H1 (cell line): Measurements from ENCODE around the gene SLC12A6.
"Not testable (repeated sequence)": the region's sequence is repeated elsewhere in the genome, so short reads cannot be mapped to it uniquely, and the experiment has no call there.

Experiments used
- ASH2L ChIP-seq: fragments of 200-600, 300-600 bp; sonication (generic); IDR thresholded peaks from one replicate; pipeline ENCODE4 v1.7.1; 2017; ENCODE audit warnings: low read length
- CEBPB ChIP-seq: IDR thresholded peaks from 2 replicates; pipeline ENCODE4 v1.6.1; 2012; ENCODE audit warnings: low read depth, low read length
- CTCF ChIP-seq, 3 experiments: IDR thresholded peaks; 1 replicate in 2 of 3; 2 replicates in 1 of 3; pipeline versions ENCODE4 v1.5.1 to v1.6.1; 2011; ENCODE audit warnings: low read length in 3 of 3, mild to moderate bottlenecking in 3 of 3, inconsistent platforms in 2 of 3, low read depth in 1 of 3, moderate library complexity in 1 of 3; ENCODE audit not compliant: insufficient read depth in 1 of 3; ENCODE audit errors: control extremely low read depth in 1 of 3
- JUN ChIP-seq: IDR thresholded peaks from 2 replicates; pipeline ENCODE4 v1.6.1; 2011; ENCODE audit warnings: low read depth, mild to moderate bottlenecking, improper control_type of control experiment, low read length
- KDM1A ChIP-seq: fragments of 200-600, 300-600 bp; sonication (generic); IDR thresholded peaks from 2 replicates; pipeline ENCODE4 v1.7.1; 2016; ENCODE audit warnings: mild to moderate bottlenecking, low read length, borderline replicate concordance
- KDM4A ChIP-seq: IDR thresholded peaks from one replicate; pipeline ENCODE4 v1.7.1; 2012; ENCODE audit warnings: low read depth, mild to moderate bottlenecking, moderate library complexity, low read length, inconsistent platforms; ENCODE audit not compliant: severe bottlenecking
- MAFK ChIP-seq: IDR thresholded peaks from 2 replicates; pipeline ENCODE4 v1.6.1; 2012; ENCODE audit warnings: low read depth, mild to moderate bottlenecking, improper control_type of control experiment, low read length
- POLR2A ChIP-seq, 2 experiments: IDR thresholded peaks; 1 replicate in 1 of 2; 2 replicates in 1 of 2; pipeline ENCODE4 v1.6.1; 2011; ENCODE audit warnings: low read depth in 2 of 2, low read length in 2 of 2, mild to moderate bottlenecking in 2 of 2; ENCODE audit errors: control extremely low read depth in 1 of 2
- POLR2AphosphoS5 ChIP-seq: IDR thresholded peaks from 2 replicates; pipeline ENCODE4 v1.6.1; 2011; ENCODE audit warnings: low read depth, low read length
- RAD21 ChIP-seq, 2 experiments: IDR thresholded peaks in 1 of 2; conservative IDR thresholded peaks in 1 of 2; 2 replicates each; pipeline ENCODE4 v1.6.1; 2011; ENCODE audit warnings: low read depth in 2 of 2, low read length in 2 of 2, improper control_type of control experiment in 1 of 2, inconsistent platforms in 1 of 2, mild to moderate bottlenecking in 1 of 2, moderate library complexity in 1 of 2
- SAP30 ChIP-seq: fragments of 300-600 bp; sonication (generic); IDR thresholded peaks from 2 replicates; pipeline ENCODE4 v1.7.1; 2012; ENCODE audit warnings: low read length, moderate library complexity, mild to moderate bottlenecking, inconsistent platforms; ENCODE audit not compliant: insufficient read depth, insufficient replicate concordance
- TAF1 ChIP-seq: IDR thresholded peaks from 2 replicates; pipeline ENCODE4 v1.6.1; 2011; ENCODE audit warnings: mild to moderate bottlenecking, low read depth, low read length
- USF2 ChIP-seq: IDR thresholded peaks from 2 replicates; pipeline ENCODE4 v1.6.1; 2011; ENCODE audit warnings: low read length, improper control_type of control experiment

GRCh38 chr15:34352996-34353395 lies 15.4 kb upstream of the SLC12A6 start:
- not testable (repeated sequence) for TF ChIP-seq TAF1; CTCF (IDR thresholded peaks at IDR 0.05; ENCODE audit: control extremely low read depth in 1 of 3, insufficient read depth in 1 of 3, low read depth in 1 of 3, low read length in 3 of 3); POLR2AphosphoS5; POLR2A (IDR thresholded peaks at IDR 0.05; ENCODE audit: control extremely low read depth in 1 of 2, low read depth in 2 of 2, low read length in 2 of 2); KDM4A; SAP30; MAFK; JUN; RAD21 (IDR thresholded peaks at IDR 0.05 in 1 of 2, conservative IDR thresholded peaks at IDR 0.05 in 1 of 2; ENCODE audit: low read depth in 2 of 2, low read length in 2 of 2); USF2; ASH2L; KDM1A; CEBPB
